GM12878 (cell line): Measurements from ENCODE around the gene NELFB. TPM values are rescaled to one million over a fixed set of nuclear protein-coding genes. Genes with fewer than 3 reads are reported as not detected.

Experiments used
- ATAC-seq: fragments of 200-7000 bp; cut with Tn5 transposase; 3 replicates; pipeline ENCODE4 v1.9.1; 2020; ENCODE audit warnings: mild to moderate bottlenecking, moderate library complexity
- BruUV-seq: library from RNA; stranded (reverse); fragments of 400-500 nt; replicated peaks from 2 replicates; lab custom pipeline; 2021; lab: Mats Ljungman, UMichigan
- CTCF ChIA-PET: fragments of 300-600 bp; sonication (Branson Sonifier 250); formaldehyde crosslinking; extraction: SDS; loops from one replicate; lab custom pipeline; 2021; ENCODE audit warnings: inconsistent platforms; lab: Yijun Ruan, JAX
- POLR2A ChIA-PET: fragments of 350-600 bp; formaldehyde crosslinking; extraction: SDS; loops from one replicate; lab custom pipeline; 2021; ENCODE audit warnings: inconsistent platforms; lab: Charles Lee
- RAD21 ChIA-PET: fragments of 300-600 bp; sonication (Branson Sonifier 250); formaldehyde crosslinking; loops from one replicate; lab custom pipeline; 2023; ENCODE audit warnings: antibody characterized with exemption; ENCODE audit not compliant: unreplicated experiment; lab: Charles Lee
- SMC1A ChIA-PET: fragments of 300-600 bp; sonication (Branson Sonifier 250); formaldehyde crosslinking; loops from one replicate; lab custom pipeline; 2023; ENCODE audit not compliant: unreplicated experiment, uncharacterized antibody; lab: Charles Lee
- DNase-seq: peaks from one replicate; pipeline ENCODE4 v3.0.0-alpha.2; 2011; ENCODE audit warnings: low read depth, low spot score
- FAIRE-seq: peaks from 3 replicates; lab custom pipeline; 2011; peaks lifted over from hg19 to GRCh38; lab: Jason Lieb, UNC
- H2AFZ ChIP-seq: 2 replicates; pipeline ENCODE4 v1.6.0; 2011; ENCODE audit warnings: low read depth, low read length, control low read depth; ENCODE audit not compliant: control insufficient read depth
- H3K27ac ChIP-seq: 2 replicates; pipeline ENCODE4 v1.5.1; 2011; ENCODE audit warnings: control low read depth; ENCODE audit not compliant: control insufficient read depth, insufficient read depth
- H3K27me3 ChIP-seq, 2 experiments: replicated peaks in 1 of 2; 2 replicates each; pipeline versions ENCODE4 v1.6.0 to v1.6.1; 2011; ENCODE audit warnings: low read length in 1 of 2; ENCODE audit not compliant: control insufficient read depth in 2 of 2, insufficient read depth in 2 of 2
- H3K36me3 ChIP-seq, 2 experiments: 2 replicates each; pipeline ENCODE4 v1.5.1; 2011; ENCODE audit warnings: low read length in 1 of 2; ENCODE audit not compliant: control insufficient read depth in 2 of 2, insufficient read depth in 2 of 2
- H3K4me1 ChIP-seq: 2 replicates; pipeline ENCODE4 v1.6.1; 2011; ENCODE audit warnings: mild to moderate bottlenecking, low read length, moderate library complexity, mixed read lengths; ENCODE audit not compliant: control insufficient read depth, insufficient read depth
- H3K4me2 ChIP-seq: 2 replicates; pipeline ENCODE4 v1.6.0; 2011; ENCODE audit warnings: control low read depth; ENCODE audit not compliant: control insufficient read depth, insufficient read depth
- H3K4me3 ChIP-seq: fragments of 200-600 bp; sonication (generic); 2 replicates; pipeline ENCODE4 v1.5.1; 2016
- H3K79me2 ChIP-seq: 2 replicates; pipeline ENCODE4 v1.6.0; 2011; ENCODE audit warnings: low read length; ENCODE audit not compliant: control insufficient read depth, insufficient read depth
- H3K9ac ChIP-seq: 2 replicates; pipeline ENCODE4 v1.8.0; 2011; ENCODE audit warnings: low read length, control low read depth, mixed read lengths; ENCODE audit not compliant: control insufficient read depth, insufficient read depth
- H3K9me3 ChIP-seq: replicated peaks from 3 replicates; pipeline ENCODE4 v1.5.1; 2011; ENCODE audit warnings: mild to moderate bottlenecking, low read length; ENCODE audit not compliant: control insufficient read depth, insufficient read depth
- H4K20me1 ChIP-seq: 2 replicates; pipeline ENCODE4 v1.6.0; 2011; ENCODE audit not compliant: control insufficient read depth, insufficient read depth
- BRCA1 ChIP-seq: IDR thresholded peaks from 2 replicates; pipeline ENCODE4 v1.6.1; 2011; ENCODE audit warnings: low read depth, low read length, improper control_type of control experiment
- CEBPB ChIP-seq, 2 experiments: fragments of 150-350 bp in 1 of 2; IDR thresholded peaks; 2 replicates each; pipeline ENCODE4 v1.6.1; 2012 to 2014; ENCODE audit warnings: low read depth in 2 of 2, low read length in 2 of 2, borderline replicate concordance in 1 of 2, inconsistent platforms in 1 of 2
- CHD4 ChIP-seq: fragments of 200-600 bp; sonication (generic); IDR thresholded peaks from 2 replicates; pipeline ENCODE4 v1.6.1; 2016; ENCODE audit warnings: mild to moderate bottlenecking
- EED ChIP-seq: sonication (generic); IDR thresholded peaks from 2 replicates; pipeline ENCODE4 v1.6.1; 2016; ENCODE audit warnings: antibody characterized with exemption, low read depth
- ETV6 ChIP-seq, 2 experiments: fragments of 450-650 bp in 1 of 2; IDR thresholded peaks in 1 of 2; conservative IDR thresholded peaks in 1 of 2; 2 replicates each; pipeline ENCODE4 v1.6.1; 2014; ENCODE audit warnings: antibody characterized with exemption in 1 of 2, borderline replicate concordance in 1 of 2, low read depth in 1 of 2, mild to moderate bottlenecking in 1 of 2, moderate library complexity in 1 of 2
- GATAD2B ChIP-seq: fragments of 450-650 bp; conservative IDR thresholded peaks from 2 replicates; pipeline ENCODE4 v1.6.1; 2017; ENCODE audit warnings: low read depth, mild to moderate bottlenecking, moderate library complexity
- IKZF1 ChIP-seq: fragments of 450-650 bp; conservative IDR thresholded peaks from 2 replicates; pipeline ENCODE4 v1.6.1; 2017; ENCODE audit warnings: antibody characterized with exemption, mild to moderate bottlenecking
- SIN3A ChIP-seq: IDR thresholded peaks from 2 replicates; pipeline ENCODE4 v1.6.1; 2012; ENCODE audit warnings: low read depth, low read length, improper control_type of control experiment
- SMC3 ChIP-seq: IDR thresholded peaks from 2 replicates; pipeline ENCODE4 v1.6.1; 2011; ENCODE audit warnings: low read length, improper control_type of control experiment, borderline replicate concordance
- WGBS: methylation state at CpG from one replicate; pipeline ENCODE4 v1.1.6; 2016; ENCODE audit warnings: low lambda C conversion rate; ENCODE audit not compliant: insufficient replicate concordance, insufficient coverage; ENCODE audit errors: missing lambda C conversion rate; 5-methylcytosine and 5-hydroxymethylcytosine counted together
- in situ Hi-C: fragments of 300-500 bp; cut with MboI; formaldehyde crosslinking; loops from 9 replicates; pipeline ENCODE4 v1.14.3; 2018; ENCODE audit warnings: mixed read lengths
- intact Hi-C: fragments of 100-400 bp; cut with micrococcal nuclease; formaldehyde crosslinking; loops from one replicate; pipeline ENCODE4 v1.14.2; 2022; ENCODE audit not compliant: unreplicated experiment
- polyA plus RNA-seq, 11 experiments: library from polyadenylated mRNA; depleted of rRNA in 4 of 11; unstranded in 6 of 11; stranded (reverse) in 5 of 11; fragments of >200 nt; fragmentation: Nextera tagmentation in 4 of 11; fragmentation: Illumina TruSeq in 1 of 11; extraction: Ambion mirVana in 4 of 11; extraction: Trizol in 1 of 11; gene quantifications; 1 replicate in 1 of 11; 2 replicates in 10 of 11; pipeline versions ENCODE4 v1.2.1 to v1.2.3, GENCODE V29; 2011 to 2016; ENCODE audit warnings: inconsistent platforms in 2 of 11, missing spikeins in 2 of 11, low read depth in 1 of 11
- total RNA-seq, 4 experiments: library from RNA; depleted of rRNA in 3 of 4; stranded (reverse); fragments of >200 nt in 3 of 4; fragmentation: Illumina TruSeq in 1 of 4; extraction: Trizol in 1 of 4; gene quantifications; 2 replicates each; pipeline versions ENCODE4 v1.2.1 to v1.2.3, GENCODE V29; 2013 to 2021

Gene NELFB
- total and polyA plus RNA-seq, 10 of the 15 experiments (the other 5 are each of a cell fraction or from before 2014, with no cell fraction given), result 0.19 to 63.4 (median 30.9) TPM

GRCh38 chr9:137296670-137297664 is 41.8 kb downstream of the NELFB start:
- ChIA-PET RAD21 (interaction anchor here (0.8 kb wide), 1 partner anchor 20 kb away, joined by 3 read pairs; the partner anchor contains the start of gene TOR4A), POLR2A (interaction anchor here (0.6 kb wide), 1 partner anchor 201 kb away, joined by 3 read pairs; no protein-coding TSS in a partner anchor), SMC1A (interaction anchor here (0.5 to 1.1 kb wide), 3 partner anchors 10 to 148 kb away, joined by 3 read pairs; no protein-coding TSS in a partner anchor), CTCF (interaction anchor here (1.0 to 1.1 kb wide), 2 partner anchors 10 to 148 kb away, joined by 3 read pairs; no protein-coding TSS in a partner anchor)
- H2AFZ ChIP-seq, result no peak overlapping the region
- no peaks in the 10 kb centered on the region; the same call in 1 of the 2 replicates for H3K79me2 ChIP-seq
- DNase-seq (no peak), ATAC-seq (no peak), FAIRE-seq (no peak)
- H3K9ac ChIP-seq, result no peak overlapping the region
- H3K9me3 ChIP-seq, result peaks cover 2% of the 10 kb centered on the region; the same call in 2 of the 3 replicates
- no peaks in the 10 kb centered on the region for H3K36me3 ChIP-seq
- intact Hi-C loops, result loop anchor here (10.0 kb wide), 1 partner anchor 228 kb away; no protein-coding TSS in a partner anchor
- no peak overlapping the region for H3K4me3 ChIP-seq
- TF ChIP-seq CEBPB (IDR thresholded peaks at IDR 0.05; ENCODE audit: borderline replicate concordance in 1 of 2, low read depth in 2 of 2, low read length in 2 of 2) (no peak), GATAD2B (no peak), SIN3A (no peak), EED (no peak), SMC3 (no peak), IKZF1 (no peak), ETV6 (conservative IDR thresholded peaks at IDR 0.05 in 1 of 2, IDR thresholded peaks at IDR 0.05 in 1 of 2; ENCODE audit: borderline replicate concordance in 1 of 2, low read depth in 1 of 2) (no peak), CHD4 (no peak), BRCA1 (no peak)
- WGBS, result 71% methylated on average over 23 of the region's 24 CpGs
- no peaks in the 10 kb centered on the region for H4K20me1 ChIP-seq
- in situ Hi-C loops, result no loop called here
- H3K4me1 ChIP-seq, result peaks cover 19% of the 10 kb centered on the region
- H3K27ac ChIP-seq, result no peak overlapping the region
- H3K27me3 ChIP-seq, result no peaks in the 10 kb centered on the region; a peak in 1 of 4 replicates
- BruUV-seq, result no TSS peak
- no peak overlapping the region for H3K4me2 ChIP-seq
